Activated naive CD8-positive, alpha-beta T cell treated with anti-CD3 and anti-CD28 coated beads for 36 hours (primary cell): ENCODE measurements around the gene SBNO2. TPM values are rescaled to one million over a fixed set of nuclear protein-coding genes. Genes with fewer than 3 reads are reported as not detected.
A peak's percentile ranks its signal among the peaks of the same experiment; 100 is the strongest.

Source experiments
- DNase-seq: peaks from one replicate; pipeline ENCODE4 v3.0.0; 2021
- H3K27ac Mint-ChIP-seq: one replicate; pipeline ENCODE4 v1.8.0; 2022; ENCODE audit warnings: mild to moderate bottlenecking, moderate library complexity, mixed read lengths
- H3K27me3 Mint-ChIP-seq: one replicate; pipeline ENCODE4 v1.8.0; 2022; ENCODE audit warnings: mild to moderate bottlenecking, mixed read lengths
- H3K36me3 Mint-ChIP-seq: one replicate; pipeline ENCODE4 v1.8.0; 2021; ENCODE audit warnings: mild to moderate bottlenecking, mixed read lengths
- H3K4me1 Mint-ChIP-seq: one replicate; pipeline ENCODE4 v1.8.0; 2021; ENCODE audit warnings: mixed read lengths
- H3K4me3 Mint-ChIP-seq: one replicate; pipeline ENCODE4 v1.8.0; 2022; ENCODE audit warnings: mild to moderate bottlenecking, moderate library complexity, mixed read lengths
- H3K9me3 Mint-ChIP-seq: one replicate; pipeline ENCODE4 v1.8.0; 2022; ENCODE audit warnings: mixed read lengths
- total RNA-seq, 2 experiments: library from RNA; stranded (reverse); gene quantifications; one replicate each; pipeline ENCODE4 v1.2.3, GENCODE V29; 2021

SBNO2 gene
- total RNA-seq, 2 experiments from 2014 or later, result 50.5 to 51.6 TPM

- no peaks in the 10 kb centered on the region for H3K27me3 Mint-ChIP-seq
- H3K36me3 Mint-ChIP-seq, result peaks cover 24% of the 10 kb centered on the region
- peaks cover 17% of the 10 kb centered on the region for H3K4me1 Mint-ChIP-seq
- H3K9me3 Mint-ChIP-seq, result peaks cover 2% of the 10 kb centered on the region
- DNase-seq, result no peak
- no peak overlapping the region for H3K27ac Mint-ChIP-seq
- no peak overlapping the region for H3K4me3 Mint-ChIP-seq
These were observed 110.0 kb downstream of the SBNO2 start for GRCh38 chr19:1063909-1064660.

- DNase-seq, result peak; percentile 66
- H3K4me1 Mint-ChIP-seq, result peaks cover 11% of the 10 kb centered on the region
- H3K36me3 Mint-ChIP-seq, result peaks cover 21% of the 10 kb centered on the region
- no peaks in the 10 kb centered on the region for H3K27me3 Mint-ChIP-seq
- no peak overlapping the region for H3K4me3 Mint-ChIP-seq
- no peak overlapping the region for H3K27ac Mint-ChIP-seq
- H3K9me3 Mint-ChIP-seq, result peaks cover 2% of the 10 kb centered on the region
These were observed 110.8 kb downstream of the SBNO2 start for GRCh38 chr19:1063030-1063908.

GRCh38 chr19:1062387-1063029, 111.6 kb downstream of the SBNO2 start:
- Mint-ChIP-seq H3K27ac (no peak overlapping the region), H3K9me3 (peaks cover 7% of the 10 kb centered on the region), H3K4me1 (peaks cover 11% of the 10 kb centered on the region), H3K4me3 (no peak overlapping the region), H3K27me3 (no peaks in the 10 kb centered on the region), H3K36me3 (peaks cover 29% of the 10 kb centered on the region)
- DNase-seq, result no peak

- no peaks in the 10 kb centered on the region for H3K27me3 Mint-ChIP-seq
- DNase-seq, result no peak
- peaks cover 12% of the 10 kb centered on the region for H3K4me1 Mint-ChIP-seq
- peaks cover 34% of the 10 kb centered on the region for H3K36me3 Mint-ChIP-seq
- no peak overlapping the region for H3K4me3 Mint-ChIP-seq
- no peak overlapping the region for H3K27ac Mint-ChIP-seq
- peaks cover 11% of the 10 kb centered on the region for H3K9me3 Mint-ChIP-seq
These were observed 112.1 kb downstream of the SBNO2 start for GRCh38 chr19:1061987-1062386.

GRCh38 chr19:1060689-1061088, 113.4 kb downstream of the SBNO2 start:
- H3K36me3 Mint-ChIP-seq, result peaks cover 46% of the 10 kb centered on the region
- no peak overlapping the region for H3K4me3 Mint-ChIP-seq
- H3K9me3 Mint-ChIP-seq, result peaks cover 20% of the 10 kb centered on the region
- no peak overlapping the region for H3K27ac Mint-ChIP-seq
- DNase-seq, result no peak
- peaks cover 12% of the 10 kb centered on the region for H3K4me1 Mint-ChIP-seq
- H3K27me3 Mint-ChIP-seq, result no peaks in the 10 kb centered on the region

GRCh38 chr19:1058112-1058511, 116.0 kb downstream of the SBNO2 start:
- no peak for DNase-seq
- Mint-ChIP-seq H3K4me3 (no peak overlapping the region), H3K9me3 (peaks cover 19% of the 10 kb centered on the region), H3K4me1 (peaks cover 1% of the 10 kb centered on the region), H3K27me3 (no peaks in the 10 kb centered on the region), H3K36me3 (peaks cover 47% of the 10 kb centered on the region), H3K27ac (peak overlapping the region; percentile 10)

Other genes starting within 250 kb of the SBNO2 start
- 10 to 100 TPM; 10.2 to 11.8 TPM for gene ARID3A, start 248.2 kb downstream of the SBNO2 start, total RNA-seq
- 100 to 1,000 TPM; 126 to 127 TPM for gene WDR18, start 189.9 kb downstream of the SBNO2 start, total RNA-seq
- gene GRIN3B, start 173.8 kb downstream of the SBNO2 start, total RNA-seq, result not detected
- 100 to 1,000 TPM; 136 to 138 TPM for gene TMEM259, start 153.1 kb downstream of the SBNO2 start, total RNA-seq
- gene RNU6-2, start 152.7 kb downstream of the SBNO2 start, total RNA-seq, result not detected
- 10 to 100 TPM; 76.0 to 80.5 TPM for gene CNN2, start 147.7 kb downstream of the SBNO2 start, total RNA-seq
- gene ABCA7, start 134.2 kb downstream of the SBNO2 start, total RNA-seq, result 10 to 100 TPM in 1 of 2 experiments, 1 to 10 TPM in 1; 9.8 to 11.2 TPM
- 100 to 1,000 TPM; 113 to 122 TPM for gene ARHGAP45, start 107.1 kb downstream of the SBNO2 start, total RNA-seq
- gene POLR2E, start 78.9 kb downstream of the SBNO2 start, total RNA-seq, result 100 to 1,000 TPM; 290 to 291 TPM
- 100 to 1,000 TPM; 225 to 231 TPM for gene GPX4, start 70.3 kb downstream of the SBNO2 start, total RNA-seq
- gene STK11, start 31.5 kb upstream of the SBNO2 start, total RNA-seq, result 10 to 100 TPM; 54.7 to 55.8 TPM
- gene CBARP, start 63.7 kb upstream of the SBNO2 start, total RNA-seq, result under 1 TPM; 0.33 to 0.46 TPM
- 100 to 1,000 TPM; 175 to 177 TPM for gene ATP5F1D, start 67.5 kb upstream of the SBNO2 start, total RNA-seq
- 10 to 100 TPM; 29.3 to 29.6 TPM for gene MIDN, start 74.3 kb upstream of the SBNO2 start, total RNA-seq
- 100 to 1,000 TPM; 208 to 216 TPM for gene CIRBP, start 95.1 kb upstream of the SBNO2 start, total RNA-seq
- gene FAM174C, start 101.3 kb upstream of the SBNO2 start, total RNA-seq, result 100 to 1,000 TPM in 1 of 2 experiments, 10 to 100 TPM in 1; 99.8 to 101 TPM
- gene EFNA2, start 111.6 kb upstream of the SBNO2 start, total RNA-seq, result not detected
- 100 to 1,000 TPM in 1 of 2 experiments, 10 to 100 TPM in 1; 98.7 to 101 TPM for gene NDUFS7, start 209.6 kb upstream of the SBNO2 start, total RNA-seq
- 10 to 100 TPM; 36.5 to 37.6 TPM for gene GAMT, start 227.3 kb upstream of the SBNO2 start, total RNA-seq
- gene DAZAP1, start 233.3 kb upstream of the SBNO2 start, total RNA-seq, result 100 to 1,000 TPM; 287 to 297 TPM